Retina (tissue), 1 donor: ENCODE data around the gene GTF2IRD1.
"Not testable (repeated sequence)": the region's sequence is repeated elsewhere in the genome, so short reads cannot be mapped to it uniquely, and the experiment has no call there.

Experiments used
- DNase-seq: peaks from one replicate; pipeline ENCODE4 v3.0.0-alpha.2; 2016

The GTF2IRD1 gene

GRCh38 chr7:74453322-74454011, at the start of gene GTF2IRD1:
Gene GTF2IRD1, plus strand, starts transcription at chr7:74453906. Its CDS starts 54,175 bp downstream, at chr7:74508081.
- peak; percentile 66 for DNase-seq

GRCh38 chr7:74404388-74404700, 49.4 kb upstream of the GTF2IRD1 start:
- DNase-seq, result no peak

- DNase-seq, result no peak
These were observed 49.0 kb upstream of the GTF2IRD1 start for GRCh38 chr7:74404741-74405140.

- DNase-seq, result no peak
These were observed 48.4 kb upstream of the GTF2IRD1 start for GRCh38 chr7:74405191-74405898.

- DNase-seq, result no peak
These were observed 47.7 kb upstream of the GTF2IRD1 start for GRCh38 chr7:74405899-74406512.

GRCh38 chr7:74407958-74408357, 45.7 kb upstream of the GTF2IRD1 start:
- no peak for DNase-seq

- DNase-seq, result no peak
These were observed 44.1 kb upstream of the GTF2IRD1 start for GRCh38 chr7:74409571-74409970.

GRCh38 chr7:74410772-74411171, 42.9 kb upstream of the GTF2IRD1 start:
- no peak for DNase-seq

- DNase-seq, result not testable (repeated sequence)
These were observed 42.1 kb upstream of the GTF2IRD1 start for GRCh38 chr7:74411571-74411970.

- no peak for DNase-seq
These were observed 41.6 kb upstream of the GTF2IRD1 start for GRCh38 chr7:74412056-74412455.

- no peak for DNase-seq
These were observed 41.1 kb upstream of the GTF2IRD1 start for GRCh38 chr7:74412603-74413002.

GRCh38 chr7:74414595-74415333, 38.9 kb upstream of the GTF2IRD1 start:
- not testable (repeated sequence) for DNase-seq

- DNase-seq, result peak; percentile 89
These were observed 36.2 kb upstream of the GTF2IRD1 start for GRCh38 chr7:74417419-74417971.

GRCh38 chr7:74418076-74418475, 35.6 kb upstream of the GTF2IRD1 start:
- DNase-seq, result no peak

GRCh38 chr7:74418538-74418937, 35.2 kb upstream of the GTF2IRD1 start:
- no peak for DNase-seq

GRCh38 chr7:74419232-74419631, 34.5 kb upstream of the GTF2IRD1 start:
- not testable (repeated sequence) for DNase-seq

- DNase-seq, result no peak
These were observed 33.7 kb upstream of the GTF2IRD1 start for GRCh38 chr7:74420006-74420405.

- no peak for DNase-seq
These were observed 29.3 kb upstream of the GTF2IRD1 start for GRCh38 chr7:74424291-74424880.

- no peak for DNase-seq
These were observed 25.7 kb upstream of the GTF2IRD1 start for GRCh38 chr7:74428023-74428422.

- peak; percentile 34 for DNase-seq
These were observed 24.5 kb upstream of the GTF2IRD1 start for GRCh38 chr7:74429153-74429747.

- DNase-seq, result not testable (repeated sequence)
These were observed 23.3 kb upstream of the GTF2IRD1 start for GRCh38 chr7:74430409-74430808.

GRCh38 chr7:74430961-74431466, 22.7 kb upstream of the GTF2IRD1 start:
- DNase-seq, result peak; percentile 91
